ENCODE results near the gene CALN1.

- TF ChIP-seq, protein P1, sequence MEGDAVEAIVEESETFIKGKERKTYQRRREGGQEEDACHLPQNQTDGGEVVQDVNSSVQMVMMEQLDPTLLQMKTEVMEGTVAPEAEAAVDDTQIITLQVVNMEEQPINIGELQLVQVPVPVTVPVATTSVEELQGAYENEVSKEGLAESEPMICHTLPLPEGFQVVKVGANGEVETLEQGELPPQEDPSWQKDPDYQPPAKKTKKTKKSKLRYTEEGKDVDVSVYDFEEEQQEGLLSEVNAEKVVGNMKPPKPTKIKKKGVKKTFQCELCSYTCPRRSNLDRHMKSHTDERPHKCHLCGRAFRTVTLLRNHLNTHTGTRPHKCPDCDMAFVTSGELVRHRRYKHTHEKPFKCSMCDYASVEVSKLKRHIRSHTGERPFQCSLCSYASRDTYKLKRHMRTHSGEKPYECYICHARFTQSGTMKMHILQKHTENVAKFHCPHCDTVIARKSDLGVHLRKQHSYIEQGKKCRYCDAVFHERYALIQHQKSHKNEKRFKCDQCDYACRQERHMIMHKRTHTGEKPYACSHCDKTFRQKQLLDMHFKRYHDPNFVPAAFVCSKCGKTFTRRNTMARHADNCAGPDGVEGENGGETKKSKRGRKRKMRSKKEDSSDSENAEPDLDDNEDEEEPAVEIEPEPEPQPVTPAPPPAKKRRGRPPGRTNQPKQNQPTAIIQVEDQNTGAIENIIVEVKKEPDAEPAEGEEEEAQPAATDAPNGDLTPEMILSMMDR (IDR thresholded peaks at IDR 0.05 in 2 of 3, conservative IDR thresholded peaks at IDR 0.05 in 1 of 3; ENCODE audit: insufficient read depth in 2 of 3, low read depth in 1 of 3, low read length in 3 of 3) = no peak
- TF ChIP-seq MEF2D (tag; conservative IDR thresholded peaks at IDR 0.05; ENCODE audit: low read depth) = no peak
- TF ChIP-seq CREB1 (IDR thresholded peaks at IDR 0.05) = no peak
- no peak for TF ChIP-seq CREB1 (CRISPR knock-in tag; IDR thresholded peaks at IDR 0.05)
- TF ChIP-seq ZMIZ1 (IDR thresholded peaks at IDR 0.05; ENCODE audit: low read depth in 2 of 2, low read length in 2 of 2) = no peak
- TF ChIP-seq POLR2A (conservative IDR thresholded peaks at IDR 0.05) = no peak
- no peak for TF ChIP-seq SP1 (CRISPR knock-in tag; IDR thresholded peaks at IDR 0.05)
- TF ChIP-seq MAZ (CRISPR knock-in tag; conservative IDR thresholded peaks at IDR 0.05 in 1 of 2, IDR thresholded peaks at IDR 0.05 in 1 of 2) = no peak
- TF ChIP-seq, protein P2, sequence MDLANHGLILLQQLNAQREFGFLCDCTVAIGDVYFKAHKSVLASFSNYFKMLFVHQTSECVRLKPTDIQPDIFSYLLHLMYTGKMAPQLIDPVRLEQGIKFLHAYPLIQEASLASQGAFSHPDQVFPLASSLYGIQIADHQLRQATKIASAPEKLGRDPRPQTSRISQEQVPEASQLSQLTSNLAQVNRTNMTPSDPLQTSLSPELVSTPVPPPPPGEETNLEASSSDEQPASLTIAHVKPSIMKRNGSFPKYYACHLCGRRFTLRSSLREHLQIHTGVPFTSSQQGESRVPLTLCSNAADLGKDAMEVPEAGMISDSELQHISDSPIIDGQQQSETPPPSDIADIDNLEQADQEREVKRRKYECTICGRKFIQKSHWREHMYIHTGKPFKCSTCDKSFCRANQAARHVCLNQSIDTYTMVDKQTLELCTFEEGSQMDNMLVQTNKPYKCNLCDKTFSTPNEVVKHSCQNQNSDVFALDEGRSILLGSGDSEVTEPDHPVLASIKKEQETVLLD (IDR thresholded peaks at IDR 0.05) = no peak
- TF ChIP-seq, protein P3, sequence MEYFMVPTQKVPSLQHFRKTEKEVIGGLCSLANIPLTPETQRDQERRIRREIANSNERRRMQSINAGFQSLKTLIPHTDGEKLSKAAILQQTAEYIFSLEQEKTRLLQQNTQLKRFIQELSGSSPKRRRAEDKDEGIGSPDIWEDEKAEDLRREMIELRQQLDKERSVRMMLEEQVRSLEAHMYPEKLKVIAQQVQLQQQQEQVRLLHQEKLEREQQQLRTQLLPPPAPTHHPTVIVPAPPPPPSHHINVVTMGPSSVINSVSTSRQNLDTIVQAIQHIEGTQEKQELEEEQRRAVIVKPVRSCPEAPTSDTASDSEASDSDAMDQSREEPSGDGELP (CRISPR knock-in tag; IDR thresholded peaks at IDR 0.05; ENCODE audit: borderline replicate concordance) = no peak
- no peak for TF ChIP-seq ATF3 (IDR thresholded peaks at IDR 0.05)
- TF ChIP-seq ATF3 (CRISPR knock-in tag; conservative IDR thresholded peaks at IDR 0.05) = no peak
- TF ChIP-seq FOXP4 (CRISPR knock-in tag; IDR thresholded peaks at IDR 0.05; ENCODE audit: borderline replicate concordance) = no peak
- no peak for TF ChIP-seq NR3C1 (CRISPR knock-in tag; IDR thresholded peaks at IDR 0.05)
- TF ChIP-seq MAFK (IDR thresholded peaks at IDR 0.05; ENCODE audit: low read length) = no peak
- no peak for TF ChIP-seq RNF2 (IDR thresholded peaks at IDR 0.05)
Measured at GRCh38 chr7:72025381-72025960, 386.7 kb downstream of the CALN1 start.
